LNCaP clone FGC (cell line): ENCODE measurements around the gene COQ3.
A peak's percentile ranks its signal among the peaks of the same experiment; 100 is the strongest.

Source experiments
- DNase-seq: peaks from one replicate; pipeline ENCODE4 v3.0.0-alpha.2; 2011; ENCODE audit warnings: low read depth
- H3K4me3 ChIP-seq: 2 replicates; pipeline ENCODE4 v1.5.1; 2011; ENCODE audit warnings: mild to moderate bottlenecking, low read depth, low read length, control low read depth
- CTCF ChIP-seq: IDR thresholded peaks from 2 replicates; pipeline ENCODE4 v1.5.1; 2012; ENCODE audit warnings: mild to moderate bottlenecking; ENCODE audit not compliant: control insufficient read depth, insufficient read depth; ENCODE audit errors: extremely low read depth

Gene COQ3

GRCh38 chr6:99348288-99349170 lies 45.5 kb downstream of the COQ3 start:
- H3K4me3 ChIP-seq = peak overlapping the region; percentile 61
- no peak for DNase-seq
- TF ChIP-seq CTCF = no peak

DNA sequence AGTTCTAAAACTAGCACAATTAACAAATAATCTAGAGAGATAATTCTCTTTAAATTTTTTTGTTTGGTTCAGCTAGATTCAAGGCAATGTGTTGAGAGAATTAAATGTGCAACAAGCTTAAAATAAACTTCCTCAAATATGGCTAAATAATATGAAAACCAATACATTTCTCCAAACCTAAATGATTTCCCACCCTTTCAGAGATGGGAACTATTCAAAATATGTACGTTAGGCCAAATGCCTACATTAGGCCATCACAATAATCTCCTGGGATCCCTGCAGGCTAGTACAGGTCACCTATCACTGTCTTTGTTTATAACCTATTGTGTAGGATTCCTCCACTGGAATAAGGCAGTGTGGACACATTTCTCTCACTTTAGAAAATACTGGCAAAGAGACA lies 46.2 kb downstream of the COQ3 start:
- DNase-seq = no peak
- no peak for TF ChIP-seq CTCF
- H3K4me3 ChIP-seq = no peak overlapping the region

GRCh38 chr6:99346595-99346994 lies 47.4 kb downstream of the COQ3 start:
- DNase-seq = no peak
- no peak for TF ChIP-seq CTCF
- H3K4me3 ChIP-seq = no peak overlapping the region

DNA sequence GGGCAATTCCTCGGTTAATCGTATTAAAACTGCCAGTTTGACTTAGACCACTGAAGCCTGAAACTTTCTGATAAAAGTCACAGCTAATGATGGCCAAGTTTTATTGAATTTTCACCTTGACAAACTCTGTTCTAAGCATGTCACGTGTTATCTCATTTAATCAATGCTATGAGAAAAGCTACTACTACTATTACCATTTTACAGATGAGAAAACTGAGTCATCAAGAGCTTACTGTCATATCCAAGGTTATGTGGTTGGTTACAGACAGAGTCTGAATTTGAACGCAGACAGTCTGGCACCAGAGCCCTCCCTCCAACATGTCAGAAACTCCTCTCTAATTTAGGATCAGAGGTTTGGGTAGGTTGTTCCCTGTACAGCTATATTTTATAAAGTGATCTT lies 48.8 kb downstream of the COQ3 start:
- H3K4me3 ChIP-seq = no peak overlapping the region
- DNase-seq = no peak
- TF ChIP-seq CTCF = no peak

GRCh38 chr6:99344289-99344688 lies 49.7 kb downstream of the COQ3 start:
- no peak overlapping the region for H3K4me3 ChIP-seq
- TF ChIP-seq CTCF = no peak
- DNase-seq = no peak

DNA sequence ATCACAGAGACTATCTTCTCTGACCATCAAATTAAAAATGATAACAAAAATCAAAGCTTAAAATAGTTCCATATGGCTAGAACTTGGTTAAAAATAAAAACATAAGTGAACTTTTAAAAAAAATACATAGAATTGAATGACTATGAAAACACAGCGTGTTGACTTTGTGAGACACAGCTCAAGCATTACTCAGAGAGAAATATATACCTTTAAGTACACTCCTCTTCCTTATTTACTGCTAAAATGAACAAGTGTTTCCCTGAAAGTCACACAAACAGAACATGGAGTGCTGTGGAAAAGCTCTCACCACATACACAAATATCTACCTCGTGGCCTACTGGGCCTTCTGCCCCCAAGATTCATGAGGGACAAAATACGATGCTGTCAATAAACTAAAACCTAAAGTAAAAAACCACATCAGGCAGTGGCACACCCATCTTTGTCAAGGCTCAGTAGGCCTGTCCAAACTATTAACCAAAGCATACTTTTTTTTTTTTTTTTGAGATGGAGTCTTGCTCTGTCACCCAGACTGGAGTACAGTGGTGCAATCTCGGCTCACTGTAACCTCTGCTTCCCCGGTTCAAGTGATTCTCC lies 52.0 kb downstream of the COQ3 start:
- no peak for TF ChIP-seq CTCF
- no peak for DNase-seq
- no peak overlapping the region for H3K4me3 ChIP-seq
